ENCODE measurements around the gene PAX7.

Gene PAX7

DNA sequence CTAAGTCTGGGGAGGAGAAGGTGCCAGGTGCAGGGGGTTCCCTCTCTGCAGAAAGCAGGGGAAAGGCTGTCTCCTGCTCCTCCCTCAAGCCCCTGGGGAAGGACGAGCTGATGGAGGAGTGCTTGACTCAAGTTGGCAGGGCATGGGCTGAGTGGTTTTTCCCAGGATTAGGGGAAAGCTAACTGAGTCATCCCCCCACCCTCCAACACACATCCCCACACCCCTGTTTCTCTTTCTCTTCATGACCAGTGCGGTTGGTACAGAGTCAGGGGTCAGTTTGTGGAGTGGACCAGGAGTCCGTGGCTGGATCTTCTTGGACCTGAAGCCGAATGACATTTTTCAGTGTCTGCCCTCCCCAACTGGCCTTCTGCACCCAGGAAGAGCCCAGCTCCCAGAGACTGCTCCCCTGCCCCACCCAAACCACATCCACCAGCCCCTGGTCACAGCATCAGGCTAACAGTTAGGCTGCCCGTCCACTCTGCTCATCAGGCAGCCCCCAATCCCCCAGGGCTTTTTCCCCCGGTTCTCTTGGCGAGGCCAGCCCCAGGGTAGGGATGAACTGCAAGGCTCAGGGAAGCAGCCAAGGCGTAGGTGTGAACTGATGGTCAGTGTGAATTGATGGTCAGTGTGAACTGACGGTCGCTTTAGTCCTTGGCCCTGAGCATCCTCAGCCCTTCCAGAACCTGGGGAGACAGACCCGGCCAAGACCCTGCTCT, 81.0 kb downstream of the PAX7 start:
- no peak for FAIRE-seq

- FAIRE-seq, result no peak
Observed at GRCh38 chr1:18712252-18712600, 81.6 kb downstream of the PAX7 start.

GRCh38 chr1:18714404-18715175, 83.9 kb downstream of the PAX7 start:
- no peak for FAIRE-seq

DNA sequence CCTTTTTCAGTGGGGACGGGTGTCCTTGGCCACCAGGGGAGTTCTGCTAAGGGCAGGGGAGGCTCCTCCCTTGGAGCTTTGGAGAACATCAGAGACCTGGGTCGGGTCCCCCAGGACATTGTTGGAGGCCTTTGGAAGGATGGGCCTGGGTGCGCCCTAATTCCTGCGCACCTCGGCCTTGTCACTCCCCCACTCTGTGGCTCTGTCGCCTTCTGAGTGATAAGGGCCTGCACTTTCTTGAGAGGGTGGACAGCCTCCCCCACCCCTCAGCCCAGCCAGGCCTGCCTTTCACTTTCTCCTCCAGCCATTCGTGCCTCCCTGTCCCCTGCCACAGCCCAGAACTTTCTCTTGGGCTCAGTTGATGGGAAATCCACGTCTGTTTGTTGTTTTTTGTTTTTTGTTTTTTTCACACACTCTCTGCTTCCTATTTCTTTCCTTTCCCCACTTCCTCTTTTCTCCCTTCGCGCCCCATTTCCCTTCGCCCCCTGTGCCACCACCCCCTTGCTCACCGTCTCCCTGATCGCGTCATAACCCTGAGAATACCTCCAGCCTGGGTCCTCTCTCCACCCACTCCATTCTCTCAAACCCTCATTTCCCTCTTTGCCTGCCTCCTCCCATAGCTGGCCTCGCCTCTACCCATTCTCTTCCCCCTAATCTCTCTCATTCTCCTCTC, 85.6 kb downstream of the PAX7 start:
- no peak for FAIRE-seq

DNA sequence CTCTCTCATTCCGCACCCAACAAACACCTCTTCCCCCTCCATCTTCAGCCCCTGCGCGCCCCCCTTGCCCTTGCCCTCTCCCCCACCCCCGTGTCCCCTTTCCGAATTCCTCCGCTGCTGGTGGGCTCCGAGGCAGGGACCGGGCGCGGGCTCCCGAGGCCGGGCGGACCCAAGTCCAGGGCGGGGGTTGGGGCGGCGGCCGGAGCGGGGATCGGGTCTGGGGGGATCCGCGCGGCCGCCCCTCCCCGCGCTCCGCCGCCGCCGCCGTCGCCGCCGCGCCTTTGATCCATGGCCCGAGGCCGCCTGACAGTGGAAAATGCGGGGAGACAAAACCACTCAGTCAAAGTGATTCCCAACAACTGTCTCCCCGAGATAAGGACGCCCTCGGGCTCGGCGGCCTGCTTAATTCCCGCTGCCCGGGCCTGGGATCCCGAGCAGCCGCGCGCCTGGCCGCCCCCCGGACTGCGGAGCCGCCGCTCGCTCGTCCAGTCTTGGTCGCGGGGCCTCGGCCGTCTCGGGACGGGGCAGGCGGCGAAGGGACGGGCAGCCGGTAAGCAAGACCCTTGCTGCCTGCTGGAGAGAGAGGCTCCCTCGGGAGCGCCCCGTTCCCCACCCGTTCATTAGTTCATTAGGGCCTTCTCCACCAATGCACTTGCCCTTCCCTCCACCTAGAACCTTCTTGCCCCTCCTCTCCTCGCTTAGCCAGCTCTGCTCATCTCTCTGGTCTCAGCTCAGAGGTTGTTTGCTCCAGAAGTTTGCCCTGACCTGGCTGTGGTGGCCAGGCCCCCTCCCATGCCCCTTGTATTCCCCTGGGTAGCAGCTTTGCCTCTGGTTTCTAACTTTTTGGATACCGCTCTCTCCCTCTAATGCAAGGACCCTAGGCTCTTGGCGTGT, 86.4 kb downstream of the PAX7 start:
- no peak for FAIRE-seq

DNA sequence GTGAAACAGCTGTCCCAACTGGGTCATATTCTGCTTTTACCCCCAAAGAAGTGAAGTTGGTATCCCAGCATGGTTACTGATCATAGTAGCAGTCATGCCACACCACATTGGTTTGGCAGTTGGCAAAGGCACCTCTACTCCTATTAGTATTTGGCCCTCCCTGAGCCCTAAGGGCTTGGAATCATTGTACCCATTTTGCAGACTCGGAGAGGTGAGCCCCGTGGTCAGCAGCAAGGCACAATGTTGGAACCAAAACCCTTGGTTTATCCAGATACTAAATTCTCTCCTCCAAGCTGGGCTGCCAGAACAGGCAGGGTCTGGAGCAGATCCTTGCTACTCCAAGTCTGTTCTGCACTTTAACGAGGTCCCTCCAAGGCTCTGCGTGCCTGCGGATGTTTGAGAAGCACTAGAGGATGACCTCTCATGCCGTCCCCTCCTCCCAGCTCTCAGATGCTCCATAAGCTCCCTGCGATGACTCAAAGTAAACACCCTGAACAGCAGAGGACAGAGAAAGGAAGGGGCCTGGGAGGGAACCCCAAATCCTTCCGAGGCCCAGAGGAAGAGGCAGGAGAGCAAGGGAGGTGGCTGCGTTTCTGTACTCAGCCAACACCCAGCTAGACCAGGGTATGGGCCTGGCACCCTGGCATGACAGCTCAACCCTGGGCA, 89.3 kb downstream of the PAX7 start:
- FAIRE-seq, result no peak

DNA sequence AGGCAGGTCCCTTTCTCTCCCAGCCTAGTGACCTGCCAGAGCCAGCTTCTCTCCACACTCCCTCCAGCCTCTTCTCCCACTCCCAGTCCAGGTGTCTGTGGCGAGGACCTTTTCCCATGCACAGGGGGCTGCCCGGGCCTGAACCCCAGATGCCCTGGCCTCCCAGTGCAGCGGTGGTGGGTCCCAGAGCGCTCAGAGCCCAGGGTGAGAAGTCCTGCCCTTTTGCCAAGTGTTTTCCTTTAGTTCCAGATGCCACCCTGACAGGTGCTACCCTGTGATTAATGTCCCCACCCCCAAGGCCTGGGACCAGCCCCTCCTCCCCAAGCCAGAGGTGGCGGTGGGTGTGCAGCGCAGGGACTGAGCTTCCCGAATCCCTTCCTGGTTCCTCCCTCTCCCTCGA, 90.4 kb downstream of the PAX7 start:
- FAIRE-seq, result no peak

DNA sequence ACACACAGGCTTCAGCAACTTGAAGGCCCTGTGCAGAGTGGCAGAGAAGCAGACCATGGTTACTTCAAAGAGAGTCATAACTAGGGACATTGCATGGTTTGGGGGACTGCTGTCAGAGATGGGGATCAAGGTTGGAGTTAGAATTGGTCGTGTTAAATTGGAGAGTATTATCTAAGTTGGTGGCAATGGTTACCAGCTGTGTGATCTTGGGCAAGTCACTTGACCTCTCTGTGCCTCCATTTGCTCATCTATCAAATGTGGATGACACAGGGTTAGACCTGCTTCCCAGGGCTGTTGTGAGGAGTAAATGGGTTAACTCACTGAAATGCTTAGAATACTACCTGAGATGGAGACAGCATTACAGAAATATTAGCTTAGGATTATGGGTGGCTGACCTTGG, 91.1 kb downstream of the PAX7 start:
- FAIRE-seq, result no peak

DNA sequence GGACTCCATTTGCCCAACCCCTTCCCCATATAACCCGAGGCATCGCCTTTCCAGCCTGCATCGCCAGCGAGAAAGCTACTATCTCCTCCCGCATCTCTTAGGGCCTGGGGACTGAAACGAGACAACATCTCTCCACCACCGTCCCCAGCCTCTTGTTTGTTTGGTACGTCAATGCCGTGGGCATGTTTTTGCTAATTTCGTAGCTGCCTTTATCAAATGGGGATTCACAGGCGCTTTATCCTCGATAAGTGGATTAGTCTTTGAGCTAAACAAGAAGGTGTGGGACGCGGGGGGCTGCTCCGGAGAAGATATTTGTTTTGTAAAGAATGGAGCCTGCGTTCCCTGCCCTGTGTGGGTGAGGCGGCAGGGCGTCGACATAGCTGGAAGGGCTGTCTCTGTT, 91.6 kb downstream of the PAX7 start:
- FAIRE-seq, result no peak

DNA sequence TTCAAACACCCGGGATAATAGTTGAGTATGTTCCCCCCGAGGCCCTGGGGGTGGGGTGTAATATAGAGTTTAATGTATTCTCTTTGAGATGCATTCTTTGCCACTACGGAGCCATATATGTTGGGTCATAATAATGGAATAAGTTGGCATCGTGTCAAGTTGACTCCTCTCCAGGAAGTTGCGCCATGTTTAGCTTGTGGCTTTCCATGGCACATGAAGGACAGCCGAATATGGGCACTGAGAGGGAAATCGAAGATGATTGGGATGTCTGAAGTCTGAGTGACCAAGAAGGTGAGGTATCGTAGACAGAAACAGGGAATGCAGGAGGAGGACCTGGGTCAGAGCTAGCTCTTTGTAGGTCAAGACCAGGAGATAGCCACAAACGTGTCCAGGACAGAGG, 92.6 kb downstream of the PAX7 start:
- FAIRE-seq, result no peak

DNA sequence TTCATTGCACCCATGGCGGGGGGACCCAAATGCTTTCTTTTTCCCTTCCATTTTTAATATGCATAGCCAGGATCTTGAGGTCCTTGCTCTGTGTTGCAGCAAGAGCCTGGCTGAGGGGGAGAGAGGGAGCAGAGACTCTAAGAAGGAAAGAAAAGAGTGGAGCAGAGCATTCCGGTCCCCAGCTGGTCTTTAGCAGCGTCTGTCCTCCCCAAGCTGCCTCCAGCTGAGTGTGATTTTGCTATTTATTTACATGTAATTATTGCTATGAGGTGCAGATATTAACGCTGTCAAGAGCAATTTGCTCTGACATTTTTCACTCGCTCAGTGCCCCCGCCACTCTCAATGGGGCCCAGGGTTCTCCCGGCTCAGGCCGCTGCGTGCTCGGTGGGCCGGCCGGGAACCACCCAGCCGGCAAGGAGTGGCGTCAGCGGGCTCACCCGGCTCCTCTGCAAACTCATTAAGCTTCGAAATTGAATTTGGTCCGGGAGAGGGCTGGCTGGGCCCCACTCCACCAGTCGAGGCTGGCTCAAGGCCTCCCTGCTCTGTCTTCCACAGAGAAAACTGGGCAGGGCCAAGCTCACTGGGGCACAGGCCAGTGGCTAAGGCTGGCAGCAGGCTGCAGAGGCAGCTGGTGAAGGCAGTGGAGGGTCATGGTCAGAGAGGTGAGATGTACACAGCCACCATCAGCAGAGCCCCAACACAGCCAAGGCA, 93.2 kb downstream of the PAX7 start:
- no peak for FAIRE-seq

GRCh38 chr1:18724801-18725200, 94.2 kb downstream of the PAX7 start:
- FAIRE-seq, result no peak

GRCh38 chr1:18725231-18725895, 94.7 kb downstream of the PAX7 start:
- FAIRE-seq, result no peak

DNA sequence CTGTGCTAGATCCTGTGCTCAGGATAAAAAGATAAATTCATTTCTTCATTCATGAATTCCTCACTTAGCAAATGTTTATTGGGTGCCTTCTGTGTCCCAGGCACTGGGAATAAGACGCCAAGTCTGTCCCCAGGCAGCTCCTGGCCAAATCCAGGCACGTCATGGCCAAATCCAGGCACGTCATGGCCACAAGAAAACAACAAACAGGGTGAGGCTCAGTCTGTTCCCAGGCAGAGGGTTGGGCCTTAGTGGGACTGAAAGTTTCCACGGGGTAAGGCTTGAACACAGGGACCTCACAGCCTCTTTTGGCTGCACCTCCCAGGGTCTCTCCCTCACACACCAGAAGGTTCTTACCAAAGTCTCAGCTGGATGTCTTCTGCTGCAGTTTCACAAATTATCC, 95.7 kb downstream of the PAX7 start:
- FAIRE-seq, result no peak

- no peak for FAIRE-seq
Observed at GRCh38 chr1:18727956-18728355, 97.3 kb downstream of the PAX7 start.

GRCh38 chr1:18730321-18730720, 99.7 kb downstream of the PAX7 start:
- FAIRE-seq, result no peak

DNA sequence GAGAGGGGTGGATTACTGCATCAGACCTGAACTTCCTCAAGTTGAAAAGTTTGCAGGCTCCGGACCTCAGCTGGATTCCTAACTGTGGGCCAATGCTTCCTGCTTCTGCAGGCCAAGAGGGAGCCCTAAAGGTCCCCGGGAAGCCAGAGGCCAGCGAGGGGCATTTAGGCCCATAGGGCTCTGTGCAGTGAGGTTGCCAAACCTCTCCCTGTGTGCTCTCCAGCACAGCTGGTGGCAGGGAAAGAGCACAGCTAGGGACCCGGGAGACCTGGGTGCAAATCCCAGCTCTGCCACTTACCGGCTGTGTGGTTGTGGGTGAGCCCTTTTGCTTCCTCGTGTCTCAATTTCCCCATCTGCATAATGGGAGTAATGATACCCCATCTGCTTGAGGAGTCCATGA, 100.5 kb downstream of the PAX7 start:
- FAIRE-seq, result no peak

DNA sequence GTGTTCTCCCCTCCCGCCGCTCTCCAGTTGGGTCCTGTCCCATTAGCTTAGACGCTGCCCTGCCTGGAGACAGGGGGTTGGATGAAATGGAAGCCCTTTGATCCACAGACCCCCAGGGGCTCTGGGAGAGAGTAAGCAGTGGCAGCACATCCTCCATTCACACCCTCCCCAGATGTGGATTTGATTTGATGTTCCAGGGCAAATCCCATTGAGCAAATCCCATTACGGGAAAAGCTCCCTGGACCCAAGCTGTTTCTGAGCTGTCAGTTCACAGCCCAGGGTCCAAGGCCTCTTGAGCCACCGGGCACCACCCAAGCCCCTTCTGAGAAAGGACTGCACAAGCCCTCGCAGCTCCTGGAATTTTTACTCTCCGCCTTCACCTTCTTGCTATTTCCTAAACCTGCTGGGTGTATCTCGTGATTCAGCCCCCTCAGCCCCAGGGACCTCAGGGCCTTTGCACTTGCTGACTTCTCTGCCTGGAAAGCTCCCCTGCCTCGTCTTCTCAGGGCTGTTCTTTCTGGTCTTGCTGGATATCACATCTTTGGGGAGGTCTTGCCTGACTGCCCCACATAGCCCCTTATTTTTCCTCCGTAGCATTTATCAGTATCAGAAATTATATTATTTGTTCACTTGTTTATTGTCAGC, 101.1 kb downstream of the PAX7 start:
- FAIRE-seq, result no peak

DNA sequence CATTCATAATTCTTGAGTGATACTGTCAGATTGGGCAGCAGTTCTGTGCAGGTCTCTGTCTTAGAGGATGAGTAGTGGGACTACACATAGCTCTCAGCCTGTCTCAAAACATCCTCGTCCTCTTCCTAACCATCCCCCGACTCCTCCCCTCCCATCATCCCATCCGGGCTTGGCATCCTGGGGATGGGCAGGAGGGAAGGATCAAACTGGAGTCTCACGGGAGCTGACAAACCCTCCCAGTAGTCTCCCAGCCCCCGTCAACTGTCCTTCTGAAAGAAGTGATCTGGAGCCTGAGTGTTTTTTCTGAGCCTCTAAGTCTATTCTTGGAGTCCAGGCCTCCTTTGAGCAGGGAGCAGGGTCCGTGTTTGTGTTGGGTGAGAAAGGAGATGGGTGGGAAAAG, 102.0 kb downstream of the PAX7 start:
- no peak for FAIRE-seq

DNA sequence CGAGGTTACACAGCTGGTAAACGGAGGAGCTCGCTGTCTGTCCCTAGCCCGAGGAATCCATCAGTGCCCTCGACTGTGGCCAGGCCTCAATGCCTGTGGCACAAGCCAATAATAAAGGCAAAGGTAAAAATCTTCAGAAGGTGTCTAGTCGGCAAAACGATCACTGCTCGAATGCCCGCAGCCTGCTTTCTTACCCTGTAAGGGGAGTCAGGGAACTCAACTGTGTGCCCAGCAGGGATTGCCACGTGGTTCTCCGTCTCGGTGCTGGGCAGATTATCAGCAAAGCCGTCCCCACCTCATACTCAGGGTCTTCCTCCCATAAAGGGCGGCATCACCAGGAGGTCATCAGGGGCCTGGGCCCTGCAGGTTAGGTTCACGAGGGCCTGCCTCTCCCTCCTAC, 103.4 kb downstream of the PAX7 start:
- no peak for FAIRE-seq

All from G401.6 (cell line).